Keratinocyte (primary cell): ENCODE results near the gene ATXN2. TPM values are rescaled to one million over a fixed set of nuclear protein-coding genes. Genes with fewer than 3 reads are reported as not detected.

Experiments used
- DNase-seq: peaks from one replicate; pipeline ENCODE4 v3.0.0-alpha.2; 2011; ENCODE audit warnings: low read depth, missing footprints, low spot score
- FAIRE-seq: peaks from 2 replicates; lab custom pipeline; 2011; peaks lifted over from hg19 to GRCh38; lab: Jason Lieb, UNC
- H2AFZ ChIP-seq: 2 replicates; pipeline ENCODE4 v1.6.0; 2012; ENCODE audit warnings: low read length, control low read depth, inconsistent platforms; ENCODE audit not compliant: control insufficient read depth
- H3K27ac ChIP-seq: 2 replicates; pipeline ENCODE4 v1.5.1; 2011; ENCODE audit warnings: low read length; ENCODE audit not compliant: control insufficient read depth, insufficient read depth
- H3K27me3 ChIP-seq: 3 replicates; pipeline ENCODE4 v1.6.0; 2011; ENCODE audit warnings: low read length; ENCODE audit not compliant: control insufficient read depth, insufficient read depth; ENCODE audit errors: extremely low read depth
- H3K36me3 ChIP-seq, 2 experiments: 2 replicates in 1 of 2; 3 replicates in 1 of 2; pipeline ENCODE4 v1.5.1; 2011; ENCODE audit warnings: low read length in 2 of 2, mild to moderate bottlenecking in 1 of 2; ENCODE audit not compliant: control insufficient read depth in 2 of 2, insufficient read depth in 2 of 2; ENCODE audit errors: extremely low read depth in 1 of 2
- H3K4me1 ChIP-seq: 3 replicates; pipeline ENCODE4 v1.5.1; 2011; ENCODE audit warnings: low read length; ENCODE audit not compliant: control insufficient read depth, insufficient read depth; ENCODE audit errors: extremely low read depth
- H3K4me2 ChIP-seq: 3 replicates; pipeline ENCODE4 v1.6.0; 2011; ENCODE audit warnings: low read depth, low read length; ENCODE audit not compliant: control insufficient read depth, insufficient read depth; ENCODE audit errors: extremely low read depth
- H3K4me3 ChIP-seq, 3 experiments: fragments of 200-600 bp in 1 of 3; sonication (generic) in 1 of 3; 2 replicates in 2 of 3; 3 replicates in 1 of 3; pipeline ENCODE4 v1.5.1; 2011 to 2016; ENCODE audit warnings: low read length in 3 of 3, mild to moderate bottlenecking in 3 of 3, control low read depth in 2 of 3, inconsistent platforms in 1 of 3, low read depth in 1 of 3, mixed read lengths in 1 of 3, mixed run types in 1 of 3, moderate library complexity in 1 of 3; ENCODE audit not compliant: control insufficient read depth in 2 of 3, insufficient read depth in 2 of 3; ENCODE audit errors: extremely low read depth in 1 of 3
- H3K79me2 ChIP-seq: 2 replicates; pipeline ENCODE4 v1.6.0; 2012; ENCODE audit warnings: low read length; ENCODE audit not compliant: control insufficient read depth, insufficient read depth
- H3K9ac ChIP-seq: 3 replicates; pipeline ENCODE4 v1.6.0; 2011; ENCODE audit warnings: low read length; ENCODE audit not compliant: control insufficient read depth, insufficient read depth; ENCODE audit errors: extremely low read depth
- H3K9me1 ChIP-seq: 3 replicates; pipeline ENCODE4 v1.6.0; 2011; ENCODE audit warnings: low read length; ENCODE audit not compliant: control insufficient read depth, insufficient read depth; ENCODE audit errors: extremely low read depth
- H3K9me3 ChIP-seq: 2 replicates; pipeline ENCODE4 v1.5.1; 2012; ENCODE audit warnings: low read depth, low read length; ENCODE audit not compliant: control insufficient read depth
- H4K20me1 ChIP-seq: 3 replicates; pipeline ENCODE4 v1.6.0; 2011; ENCODE audit warnings: low read length; ENCODE audit not compliant: control insufficient read depth, insufficient read depth; ENCODE audit errors: extremely low read depth
- CTCF ChIP-seq, 3 experiments: IDR thresholded peaks in 1 of 3; conservative IDR thresholded peaks in 1 of 3; optimal IDR thresholded peaks in 1 of 3; 2 replicates in 2 of 3; 3 replicates in 1 of 3; pipeline versions ENCODE3 to v1.5.1; 2011; ENCODE audit warnings: low read length in 3 of 3, mild to moderate bottlenecking in 3 of 3, moderate library complexity in 2 of 3, control low read depth in 1 of 3, inconsistent platforms in 1 of 3; ENCODE audit not compliant: insufficient read depth in 2 of 3; ENCODE audit errors: extremely low read depth in 1 of 3
- EZH2 ChIP-seq: IDR thresholded peaks from one replicate; pipeline ENCODE4 v1.6.1; 2012; ENCODE audit warnings: inconsistent platforms, mild to moderate bottlenecking, low read length, moderate library complexity
- dilution Hi-C: fragments of 300-500 bp; cut with MboI; formaldehyde crosslinking; loops from one replicate; pipeline ENCODE4 v1.7.0; 2020; ENCODE audit warnings: low sequenced_read_pairs; ENCODE audit not compliant: extremely low pct_ligation_motif_present
- polyA plus RNA-seq, 5 experiments: library from polyadenylated mRNA; depleted of rRNA in 3 of 5; stranded (reverse) in 3 of 5; stranded (forward) in 1 of 5; unstranded in 1 of 5; fragments of >200 nt; gene quantifications; 1 replicate in 1 of 5; 2 replicates in 3 of 5; 3 replicates in 1 of 5; pipeline versions ENCODE4 v1.2.1 to v1.2.3, GENCODE V29; 2011 to 2012; ENCODE audit warnings: missing spikeins in 2 of 5, low read depth in 1 of 5, low replicate concordance in 1 of 5

The ATXN2 gene
- polyA plus RNA-seq, 1 donor (not counting 4 experiments of a cell fraction or from before 2014, with no cell fraction given) = 19.6 TPM

- Histone ChIP-seq H3K36me3 (peaks cover 1 to 27% of the 10 kb centered on the region in 2 experiments), H3K4me3 (no peak overlapping the region), H4K20me1 (peaks cover 9% of the 10 kb centered on the region), H3K27me3 (no peaks in the 10 kb centered on the region), H3K4me2 (no peak overlapping the region), H3K9ac (no peak overlapping the region), H3K79me2 (peaks cover 51% of the 10 kb centered on the region), H2AFZ (no peak overlapping the region), H3K27ac (no peak overlapping the region), H3K9me3 (no peaks in the 10 kb centered on the region), H3K9me1 (peaks cover 6% of the 10 kb centered on the region), H3K4me1 (peaks cover 34% of the 10 kb centered on the region)
- no peak for TF ChIP-seq CTCF (optimal IDR thresholded peaks at IDR 0.05 in 1 of 3, IDR thresholded peaks at IDR 0.05 in 1 of 3, conservative IDR thresholded peaks at IDR 0.05 in 1 of 3; ENCODE audit: extremely low read depth in 1 of 3, insufficient read depth in 2 of 3, low read length in 3 of 3)
- no peak for TF ChIP-seq EZH2
- dilution Hi-C loops = no loop called here
- DNase-seq (no peak), FAIRE-seq (no peak)
These were observed 157.8 kb downstream of the ATXN2 start for GRCh38 chr12:111441107-111441928.

DNA sequence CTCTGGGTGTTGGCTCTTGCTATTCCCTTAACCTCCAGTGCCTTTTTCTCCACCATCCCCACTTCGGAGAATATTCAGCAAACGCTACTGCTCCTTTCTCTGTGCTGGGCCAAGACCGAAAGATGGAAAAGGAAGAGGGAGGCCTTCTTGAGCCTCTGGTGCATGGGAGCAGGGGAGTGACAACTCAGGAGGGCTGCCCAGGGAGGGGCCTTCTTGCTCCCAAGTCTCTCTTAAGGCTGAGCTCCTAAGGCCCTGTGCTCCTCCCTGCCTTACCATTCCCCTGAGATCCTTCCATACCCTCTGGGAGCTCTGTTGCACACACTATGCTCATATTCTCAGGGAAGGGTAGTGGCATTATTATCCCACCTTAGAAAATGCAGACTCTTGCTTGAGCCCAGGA, 158.5 kb downstream of the ATXN2 start:
- Histone ChIP-seq H3K36me3 (peaks cover 1 to 22% of the 10 kb centered on the region in 2 experiments), H3K79me2 (peaks cover 57% of the 10 kb centered on the region), H3K9me1 (peaks cover 6% of the 10 kb centered on the region), H4K20me1 (peaks cover 9% of the 10 kb centered on the region), H2AFZ (no peak overlapping the region), H3K27me3 (no peaks in the 10 kb centered on the region), H3K27ac (no peak overlapping the region), H3K9me3 (no peaks in the 10 kb centered on the region), H3K4me2 (no peak overlapping the region), H3K4me3 (no peak overlapping the region), H3K9ac (no peak overlapping the region), H3K4me1 (peaks cover 34% of the 10 kb centered on the region)
- DNase-seq (no peak), FAIRE-seq (no peak)
- no peak for TF ChIP-seq EZH2
- TF ChIP-seq CTCF (optimal IDR thresholded peaks at IDR 0.05 in 1 of 3, IDR thresholded peaks at IDR 0.05 in 1 of 3, conservative IDR thresholded peaks at IDR 0.05 in 1 of 3; ENCODE audit: extremely low read depth in 1 of 3, insufficient read depth in 2 of 3, low read length in 3 of 3) = no peak
- dilution Hi-C loops = no loop called here
